GM12875 (cell line): ENCODE results near the gene B4GALNT3.
A peak's percentile ranks its signal among the peaks of the same experiment; 100 is the strongest.
"Not testable (repeated sequence)": the region's sequence is repeated elsewhere in the genome, so short reads cannot be mapped to it uniquely, and the experiment has no call there.

Experiments
- H3K4me3 ChIP-seq: one replicate; pipeline ENCODE4 v1.5.1; 2011; ENCODE audit warnings: low read depth, low read length, control low read depth
- CTCF ChIP-seq: IDR thresholded peaks from 2 replicates; pipeline ENCODE4 v1.5.1; 2011; ENCODE audit warnings: low read depth, mild to moderate bottlenecking, control low read depth, inconsistent platforms, low read length, moderate library complexity, borderline replicate concordance; ENCODE audit not compliant: insufficient read depth

Gene B4GALNT3

GRCh38 chr12:574475-575128, 114.9 kb downstream of the B4GALNT3 start:
- no peak for TF ChIP-seq CTCF
- no peak overlapping the region for H3K4me3 ChIP-seq

- TF ChIP-seq CTCF: no peak
- H3K4me3 ChIP-seq: no peak overlapping the region
These were observed 115.4 kb downstream of the B4GALNT3 start for GRCh38 chr12:575129-575502.

DNA sequence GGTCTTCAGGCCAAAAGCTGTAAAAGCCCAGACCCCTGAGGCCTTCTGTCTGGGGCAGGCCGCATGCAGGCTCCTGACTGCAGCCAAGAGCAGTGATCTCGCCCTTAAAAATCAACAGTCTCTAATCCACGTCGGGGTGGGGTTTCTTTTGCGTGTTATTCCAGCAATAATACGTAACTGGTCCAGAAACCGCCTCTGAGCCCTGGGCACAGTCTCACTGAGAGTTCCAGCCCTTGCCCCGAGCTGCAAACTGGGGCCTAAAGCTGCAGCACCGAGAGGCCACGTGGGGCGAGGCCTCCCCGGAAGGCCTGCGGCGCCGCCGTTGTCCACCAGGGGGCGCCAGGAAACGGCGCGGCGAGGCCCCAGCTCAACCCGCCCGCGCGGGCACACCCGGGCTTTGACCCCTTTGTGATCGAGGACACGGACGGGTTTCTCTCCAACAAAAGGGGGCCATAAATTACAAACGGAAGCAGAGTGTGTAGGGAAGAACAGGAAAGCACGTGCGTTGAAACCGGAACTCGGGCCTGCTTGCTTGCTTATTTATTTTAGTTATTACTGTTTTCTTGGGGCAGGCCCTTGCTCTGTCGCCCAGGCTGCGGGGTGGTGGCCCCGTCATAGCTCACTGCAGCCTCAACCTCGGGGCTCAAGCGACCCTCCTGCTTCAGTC, 116.3 kb downstream of the B4GALNT3 start:
- H3K4me3 ChIP-seq: no peak overlapping the region
- TF ChIP-seq CTCF: peak; percentile 99

GRCh38 chr12:576615-577110, 116.9 kb downstream of the B4GALNT3 start:
- no peak overlapping the region for H3K4me3 ChIP-seq
- TF ChIP-seq CTCF: no peak

- H3K4me3 ChIP-seq: not testable (repeated sequence)
These were observed 118.4 kb downstream of the B4GALNT3 start for GRCh38 chr12:577994-578747.

DNA sequence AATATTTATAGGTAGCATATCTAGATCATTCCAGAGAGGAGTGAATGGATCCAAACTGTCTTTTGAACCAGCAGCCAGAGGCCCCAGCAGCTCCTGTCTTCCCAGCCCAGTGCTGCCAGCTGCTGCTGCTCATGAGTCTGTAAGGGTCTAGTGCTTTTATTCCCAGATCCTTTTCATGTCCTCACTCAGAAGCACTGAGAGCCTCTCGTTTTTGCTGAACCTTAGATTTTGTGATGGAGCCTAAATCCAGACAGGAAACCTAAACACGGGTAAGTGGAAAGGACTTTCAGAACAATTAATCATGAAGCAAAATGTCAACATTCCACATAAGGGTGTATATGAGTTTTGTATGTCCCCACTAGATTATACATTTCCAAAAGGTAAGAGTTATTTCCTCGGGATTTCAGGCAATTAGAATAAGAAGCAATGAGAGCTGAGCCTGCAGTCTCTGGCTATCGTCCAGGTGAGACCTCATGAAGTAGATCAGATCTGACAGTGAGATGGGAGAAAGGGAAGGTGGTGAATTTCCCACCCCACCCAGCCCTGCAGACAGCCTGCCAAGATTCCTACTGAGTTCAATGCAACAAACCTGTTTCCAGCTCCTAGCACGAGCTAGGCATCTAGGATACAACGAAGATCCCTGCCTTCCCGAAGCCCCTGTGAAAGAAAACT, 119.1 kb downstream of the B4GALNT3 start:
- TF ChIP-seq CTCF: no peak
- no peak overlapping the region for H3K4me3 ChIP-seq

GRCh38 chr12:579420-580110, 119.8 kb downstream of the B4GALNT3 start:
- H3K4me3 ChIP-seq: no peak overlapping the region
- no peak for TF ChIP-seq CTCF
